HEK293 (cell line): ENCODE measurements around the gene TET1.

Experiments used
- CTCF ChIA-PET: fragments of 350-600 bp; formaldehyde crosslinking; extraction: SDS; loops from one replicate; lab custom pipeline; 2021; ENCODE audit warnings: antibody characterized with exemption; lab: Yijun Ruan, JAX
- POLR2A ChIA-PET: fragments of 300-600 bp; formaldehyde crosslinking; extraction: SDS; loops from one replicate; lab custom pipeline; 2020; ENCODE audit warnings: antibody characterized with exemption, inconsistent platforms; lab: Yijun Ruan, JAX
- H3K27ac ChIP-seq: fragments of 200-500 bp; sonication (Bioruptor generic); 2 replicates; pipeline ENCODE4 v1.5.1; 2014; ENCODE audit warnings: low read depth, low read length, control low read depth, inconsistent platforms; ENCODE audit errors: extremely low read depth
- H3K36me3 ChIP-seq, 2 experiments: fragments of 200-500 bp in 1 of 2; sonication (Bioruptor generic) in 1 of 2; 1 replicate in 1 of 2; 2 replicates in 1 of 2; pipeline ENCODE4 v1.5.1; 2014 to 2017; ENCODE audit warnings: inconsistent platforms in 2 of 2, low read length in 2 of 2; ENCODE audit not compliant: control insufficient read depth in 2 of 2, insufficient read depth in 1 of 2
- H3K4me1 ChIP-seq: fragments of 200-500 bp; sonication (Bioruptor generic); 2 replicates; pipeline ENCODE4 v1.5.1; 2014; ENCODE audit warnings: mild to moderate bottlenecking, low read length, inconsistent platforms; ENCODE audit not compliant: control insufficient read depth, insufficient read depth
- H3K4me3 ChIP-seq: 2 replicates; pipeline ENCODE4 v1.5.1; 2011; ENCODE audit warnings: low read depth, mild to moderate bottlenecking, control low read depth, low read length, moderate library complexity
- H3K9me3 ChIP-seq: fragments of 200-500 bp; sonication (Bioruptor generic); 2 replicates; pipeline ENCODE4 v1.5.1; 2014; ENCODE audit warnings: low read depth, low read length, inconsistent platforms; ENCODE audit not compliant: control insufficient read depth, insufficient read depth
- FEZF1 ChIP-seq: fragments of 450-650 bp; formaldehyde crosslinking; IDR thresholded peaks from 2 replicates; pipeline ENCODE4 v1.5.1; 2016; ENCODE audit warnings: missing biosample characterization, missing genetic modification characterization
- GFI1B ChIP-seq: fragments of 450-650 bp; formaldehyde crosslinking; IDR thresholded peaks from 2 replicates; pipeline ENCODE4 v1.5.1; 2016; ENCODE audit warnings: missing biosample characterization, missing genetic modification characterization
- HOXD13 ChIP-seq: sonication (generic); formaldehyde crosslinking; IDR thresholded peaks from 2 replicates; pipeline ENCODE4 v1.8.0; 2022; ENCODE audit warnings: missing genetic modification reagents, borderline replicate concordance
- KLF7 ChIP-seq: fragments of 450-650 bp; formaldehyde crosslinking; IDR thresholded peaks from 2 replicates; pipeline ENCODE4 v1.5.1; 2016; ENCODE audit warnings: missing biosample characterization, missing genetic modification characterization, borderline replicate concordance
- SALL2 ChIP-seq: fragments of 450-650 bp; formaldehyde crosslinking; IDR thresholded peaks from 2 replicates; pipeline ENCODE4 v1.5.0; 2017; ENCODE audit warnings: missing biosample characterization, mild to moderate bottlenecking, missing genetic modification characterization, borderline replicate concordance
- YY1 ChIP-seq: fragments of 450-650 bp; formaldehyde crosslinking; IDR thresholded peaks from 2 replicates; pipeline ENCODE4 v1.5.1; 2018; ENCODE audit warnings: missing biosample characterization, missing genetic modification characterization
- ZFP69B ChIP-seq: fragments of 450-650 bp; formaldehyde crosslinking; IDR thresholded peaks from 2 replicates; pipeline ENCODE4 v1.5.1; 2016; ENCODE audit warnings: missing biosample characterization, missing genetic modification characterization
- ZIC2 ChIP-seq: fragments of 450-650 bp; formaldehyde crosslinking; IDR thresholded peaks from 2 replicates; pipeline ENCODE4 v1.5.1; 2016; ENCODE audit warnings: missing biosample characterization, missing genetic modification characterization
- ZNF112 ChIP-seq: fragments of 450-650 bp; formaldehyde crosslinking; IDR thresholded peaks from 2 replicates; pipeline ENCODE4 v1.5.0; 2017; ENCODE audit warnings: missing biosample characterization, missing genetic modification characterization
- ZNF140 ChIP-seq: fragments of 450-650 bp; formaldehyde crosslinking; IDR thresholded peaks from 2 replicates; pipeline ENCODE4 v1.5.1; 2016; ENCODE audit warnings: missing biosample characterization, missing genetic modification characterization
- ZNF157 ChIP-seq: fragments of 450-650 bp; formaldehyde crosslinking; IDR thresholded peaks from 2 replicates; pipeline ENCODE4 v1.5.1; 2016; ENCODE audit warnings: missing biosample characterization, missing genetic modification characterization
- ZNF174 ChIP-seq: fragments of 450-650 bp; formaldehyde crosslinking; IDR thresholded peaks from 2 replicates; pipeline ENCODE4 v1.5.0; 2017; ENCODE audit warnings: missing biosample characterization, mild to moderate bottlenecking, missing genetic modification characterization
- ZNF2 ChIP-seq: fragments of 450-650 bp; formaldehyde crosslinking; IDR thresholded peaks from 2 replicates; pipeline ENCODE4 v1.5.1; 2016; ENCODE audit warnings: missing biosample characterization, missing genetic modification characterization
- ZNF202 ChIP-seq: fragments of 450-650 bp; formaldehyde crosslinking; IDR thresholded peaks from 2 replicates; pipeline ENCODE4 v1.5.1; 2016; ENCODE audit warnings: missing biosample characterization, missing genetic modification characterization, borderline replicate concordance
- ZNF23 ChIP-seq: fragments of 450-650 bp; formaldehyde crosslinking; IDR thresholded peaks from 2 replicates; pipeline ENCODE4 v1.5.1; 2016; ENCODE audit warnings: missing biosample characterization, missing genetic modification characterization, borderline replicate concordance
- ZNF311 ChIP-seq: fragments of 450-650 bp; formaldehyde crosslinking; IDR thresholded peaks from 2 replicates; pipeline ENCODE4 v1.5.1; 2017; ENCODE audit warnings: missing biosample characterization, missing genetic modification characterization, borderline replicate concordance
- ZNF341 ChIP-seq: fragments of 450-650 bp; formaldehyde crosslinking; IDR thresholded peaks from 2 replicates; pipeline ENCODE4; 2016; ENCODE audit warnings: low read depth, missing biosample characterization, missing genetic modification characterization
- ZNF548 ChIP-seq: fragments of 450-650 bp; formaldehyde crosslinking; IDR thresholded peaks from 2 replicates; pipeline ENCODE4 v1.5.1; 2016; ENCODE audit warnings: missing biosample characterization, missing genetic modification characterization
- ZNF571 ChIP-seq: fragments of 450-650 bp; formaldehyde crosslinking; IDR thresholded peaks from 2 replicates; pipeline ENCODE4 v1.5.0; 2017; ENCODE audit warnings: missing biosample characterization, missing genetic modification characterization
- ZNF664 ChIP-seq: fragments of 450-650 bp; formaldehyde crosslinking; IDR thresholded peaks from 2 replicates; pipeline ENCODE4 v1.5.1; 2016; ENCODE audit warnings: missing biosample characterization, missing genetic modification characterization
- ZNF76 ChIP-seq: fragments of 450-650 bp; formaldehyde crosslinking; IDR thresholded peaks from 2 replicates; pipeline ENCODE4; 2016; ENCODE audit warnings: low read depth, missing biosample characterization, missing genetic modification characterization, borderline replicate concordance
- ZSCAN23 ChIP-seq: fragments of 450-650 bp; formaldehyde crosslinking; IDR thresholded peaks from 2 replicates; pipeline ENCODE4 v1.5.1; 2016; ENCODE audit warnings: missing biosample characterization, missing genetic modification characterization
- TF ChIP-seq, protein P1 (sequence below): fragments of 450-650 bp; formaldehyde crosslinking; IDR thresholded peaks from 2 replicates; pipeline ENCODE4 v1.5.1; 2016; ENCODE audit warnings: missing biosample characterization, missing genetic modification characterization
- TF ChIP-seq, protein P2 (sequence below): fragments of 450-650 bp; formaldehyde crosslinking; optimal IDR thresholded peaks from 2 replicates; pipeline ENCODE3; 2016; ENCODE audit warnings: missing biosample characterization, mild to moderate bottlenecking, missing genetic modification characterization
- TF ChIP-seq, protein P3 (sequence below): fragments of 450-650 bp; formaldehyde crosslinking; IDR thresholded peaks from 2 replicates; pipeline ENCODE4 v1.5.1; 2017; ENCODE audit warnings: missing biosample characterization, missing genetic modification characterization

Gene TET1

DNA sequence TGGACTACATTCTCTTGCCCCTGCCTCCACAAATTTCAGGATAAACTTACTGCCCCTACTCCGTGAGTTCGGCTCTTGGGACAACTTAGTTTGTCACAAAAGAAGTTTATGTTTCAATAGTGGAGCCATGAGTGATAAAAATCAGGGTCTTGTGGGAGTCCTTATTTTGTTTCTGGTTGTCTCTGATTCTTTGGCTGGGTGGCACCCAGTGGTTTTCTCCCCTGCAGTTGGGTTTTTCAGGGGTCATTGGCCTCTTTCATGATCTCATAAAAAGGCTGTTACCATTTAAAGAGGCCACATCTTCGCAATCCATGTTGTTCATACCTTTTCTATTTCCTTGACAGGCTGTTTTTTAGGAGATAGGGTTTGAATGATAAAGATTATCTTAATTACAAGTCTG is 5.5 kb downstream of the TET1 start:
- Histone ChIP-seq H3K9me3 (no peaks in the 10 kb centered on the region), H3K4me3 (no peak overlapping the region), H3K27ac (no peak overlapping the region), H3K4me1 (peaks cover 5% of the 10 kb centered on the region), H3K36me3 (peaks cover 0 to 3% of the 10 kb centered on the region in 2 experiments; a peak in 1 of 3 replicates)
- CTCF ChIA-PET = no interaction called here
- TF ChIP-seq ZNF341 (tag by site-specific recombination) (0 out of 2 replicates have a peak, but pooled peaks have one; percentile 30), ZNF571 (tag by site-specific recombination) (no peak), KLF7 (tag by site-specific recombination) (no peak), FEZF1 (tag by site-specific recombination) (peak; percentile 30; the same call in 1 of the 2 replicates), ZNF23 (tag by site-specific recombination) (no peak)
- POLR2A ChIA-PET = no interaction called here

DNA sequence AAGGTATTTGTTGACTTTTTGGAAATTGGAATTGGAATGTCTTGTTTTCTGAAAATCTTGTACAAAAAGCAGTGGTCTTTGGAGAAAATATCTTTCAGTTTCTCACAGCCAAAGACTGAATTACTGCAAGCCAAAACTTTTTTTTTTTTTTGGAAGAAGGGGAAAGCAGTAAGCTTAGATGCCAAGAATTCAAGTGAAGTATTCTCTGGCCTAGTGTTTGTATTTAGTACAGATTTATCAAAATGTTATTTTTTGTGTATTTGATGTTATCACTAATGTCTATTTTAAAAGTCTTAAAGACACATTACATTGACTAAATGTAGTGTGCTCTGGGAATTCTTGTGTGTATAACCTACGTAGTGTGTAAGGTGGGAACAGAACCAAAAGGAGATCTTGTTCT is 6.2 kb downstream of the TET1 start:
- POLR2A ChIA-PET = interaction anchor here (0.6 kb wide), 1 partner anchor 9 kb away, joined by 3 read pairs; no protein-coding TSS in a partner anchor
- H3K27ac ChIP-seq = no peak overlapping the region
- peaks cover 5% of the 10 kb centered on the region for H3K4me1 ChIP-seq
- no peaks in the 10 kb centered on the region for H3K9me3 ChIP-seq
- peaks cover 0 to 3% of the 10 kb centered on the region in 2 experiments; a peak in 1 of 3 replicates for H3K36me3 ChIP-seq
- H3K4me3 ChIP-seq = no peak overlapping the region
- TF ChIP-seq ZNF548 = no peak
- no peak for TF ChIP-seq ZNF2
- TF ChIP-seq, protein P1, sequence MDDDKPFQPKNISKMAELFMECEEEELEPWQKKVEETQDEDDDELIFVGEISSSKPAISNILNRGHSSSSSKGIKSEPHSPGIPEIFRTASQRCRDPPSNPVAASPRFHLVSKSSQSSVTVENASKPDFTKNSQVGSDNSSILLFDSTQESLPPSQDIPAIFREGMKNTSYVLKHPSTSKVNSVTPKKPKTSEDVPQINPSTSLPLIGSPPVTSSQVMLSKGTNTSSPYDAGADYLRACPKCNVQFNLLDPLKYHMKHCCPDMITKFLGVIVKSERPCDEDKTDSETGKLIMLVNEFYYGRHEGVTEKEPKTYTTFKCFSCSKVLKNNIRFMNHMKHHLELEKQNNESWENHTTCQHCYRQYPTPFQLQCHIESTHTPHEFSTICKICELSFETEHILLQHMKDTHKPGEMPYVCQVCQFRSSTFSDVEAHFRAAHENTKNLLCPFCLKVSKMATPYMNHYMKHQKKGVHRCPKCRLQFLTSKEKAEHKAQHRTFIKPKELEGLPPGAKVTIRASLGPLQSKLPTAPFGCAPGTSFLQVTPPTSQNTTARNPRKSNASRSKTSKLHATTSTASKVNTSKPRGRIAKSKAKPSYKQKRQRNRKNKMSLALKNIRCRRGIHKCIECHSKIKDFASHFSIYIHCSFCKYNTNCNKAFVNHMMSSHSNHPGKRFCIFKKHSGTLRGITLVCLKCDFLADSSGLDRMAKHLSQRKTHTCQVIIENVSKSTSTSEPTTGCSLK (tag by site-specific recombination) = no peak
- TF ChIP-seq ZFP69B = no peak
- TF ChIP-seq, protein P2, sequence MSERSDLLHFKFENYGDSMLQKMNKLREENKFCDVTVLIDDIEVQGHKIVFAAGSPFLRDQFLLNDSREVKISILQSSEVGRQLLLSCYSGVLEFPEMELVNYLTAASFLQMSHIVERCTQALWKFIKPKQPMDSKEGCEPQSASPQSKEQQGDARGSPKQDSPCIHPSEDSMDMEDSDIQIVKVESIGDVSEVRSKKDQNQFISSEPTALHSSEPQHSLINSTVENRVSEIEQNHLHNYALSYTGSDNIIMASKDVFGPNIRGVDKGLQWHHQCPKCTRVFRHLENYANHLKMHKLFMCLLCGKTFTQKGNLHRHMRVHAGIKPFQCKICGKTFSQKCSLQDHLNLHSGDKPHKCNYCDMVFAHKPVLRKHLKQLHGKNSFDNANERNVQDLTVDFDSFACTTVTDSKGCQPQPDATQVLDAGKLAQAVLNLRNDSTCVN (tag by site-specific recombination) = no peak
- no peak for TF ChIP-seq ZNF311 (tag by site-specific recombination)
- TF ChIP-seq ZIC2 (tag by site-specific recombination) = no peak
- TF ChIP-seq ZNF157 = no peak
- no peak for TF ChIP-seq ZNF664 (tag by site-specific recombination)
- no peak for TF ChIP-seq ZNF202 (tag by site-specific recombination)
- TF ChIP-seq ZSCAN23 (tag by site-specific recombination) = no peak
- no peak for TF ChIP-seq HOXD13 (CRISPR knock-in tag)
- TF ChIP-seq SALL2 (tag by site-specific recombination) = no peak
- TF ChIP-seq ZNF112 (tag by site-specific recombination) = no peak
- TF ChIP-seq, protein P3, sequence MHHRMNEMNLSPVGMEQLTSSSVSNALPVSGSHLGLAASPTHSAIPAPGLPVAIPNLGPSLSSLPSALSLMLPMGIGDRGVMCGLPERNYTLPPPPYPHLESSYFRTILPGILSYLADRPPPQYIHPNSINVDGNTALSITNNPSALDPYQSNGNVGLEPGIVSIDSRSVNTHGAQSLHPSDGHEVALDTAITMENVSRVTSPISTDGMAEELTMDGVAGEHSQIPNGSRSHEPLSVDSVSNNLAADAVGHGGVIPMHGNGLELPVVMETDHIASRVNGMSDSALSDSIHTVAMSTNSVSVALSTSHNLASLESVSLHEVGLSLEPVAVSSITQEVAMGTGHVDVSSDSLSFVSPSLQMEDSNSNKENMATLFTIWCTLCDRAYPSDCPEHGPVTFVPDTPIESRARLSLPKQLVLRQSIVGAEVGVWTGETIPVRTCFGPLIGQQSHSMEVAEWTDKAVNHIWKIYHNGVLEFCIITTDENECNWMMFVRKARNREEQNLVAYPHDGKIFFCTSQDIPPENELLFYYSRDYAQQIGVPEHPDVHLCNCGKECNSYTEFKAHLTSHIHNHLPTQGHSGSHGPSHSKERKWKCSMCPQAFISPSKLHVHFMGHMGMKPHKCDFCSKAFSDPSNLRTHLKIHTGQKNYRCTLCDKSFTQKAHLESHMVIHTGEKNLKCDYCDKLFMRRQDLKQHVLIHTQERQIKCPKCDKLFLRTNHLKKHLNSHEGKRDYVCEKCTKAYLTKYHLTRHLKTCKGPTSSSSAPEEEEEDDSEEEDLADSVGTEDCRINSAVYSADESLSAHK (tag by site-specific recombination) = no peak
- no peak for TF ChIP-seq ZNF76 (tag by site-specific recombination)
- no peak for TF ChIP-seq ZNF140 (tag by site-specific recombination)
- no peak for TF ChIP-seq GFI1B (tag by site-specific recombination)
- no peak for TF ChIP-seq YY1
- TF ChIP-seq ZNF174 = no peak
- TF ChIP-seq, all 188 proteins: peak for 0
- CTCF ChIA-PET = interaction anchor here (0.6 kb wide), 1 partner anchor 106 kb away, joined by 3 read pairs; no protein-coding TSS in a partner anchor
